Endothelial cell of umbilical vein (primary cell): ENCODE measurements around the gene ZNF609. TPM values are rescaled to one million over a fixed set of nuclear protein-coding genes. Genes with fewer than 3 reads are reported as not detected.

ENCODE experiments used
- BruUV-seq: library from RNA; stranded (reverse); fragments of 400-500 nt; replicated peaks from 2 replicates; lab custom pipeline; 2021; lab: Mats Ljungman, UMichigan
- CTCF ChIA-PET: fragments of 300-600, 350-600 bp; sonication (Branson Sonifier 250); formaldehyde crosslinking; loops from one replicate; lab custom pipeline; 2021; ENCODE audit warnings: antibody characterized with exemption, inconsistent platforms; lab: Charles Lee
- POLR2A ChIA-PET: fragments of 300-600, 350-600 bp; sonication (Branson Sonifier 250); formaldehyde crosslinking; loops from one replicate; lab custom pipeline; 2021; ENCODE audit warnings: antibody characterized with exemption, inconsistent platforms; lab: Charles Lee
- DNase-seq: peaks from one replicate; pipeline ENCODE4 v3.0.0-alpha.2; 2011; ENCODE audit warnings: low read depth, low spot score
- FAIRE-seq: peaks from 2 replicates; lab custom pipeline; 2011; peaks lifted over from hg19 to GRCh38; lab: Jason Lieb, UNC
- H2AFZ ChIP-seq: 2 replicates; pipeline ENCODE4 v1.6.0; 2012; ENCODE audit warnings: low read depth, low read length, control low read depth, inconsistent platforms
- H3K27ac ChIP-seq: 2 replicates; pipeline ENCODE4 v1.5.1; 2011; ENCODE audit warnings: low read depth, mild to moderate bottlenecking, control low read depth, low read length, moderate library complexity; ENCODE audit not compliant: insufficient read depth
- H3K27me3 ChIP-seq, 2 experiments: 2 replicates each; pipeline versions ENCODE4 v1.6.0 to v1.6.1; 2011; ENCODE audit warnings: low read length in 2 of 2, mixed read lengths in 1 of 2; ENCODE audit not compliant: control insufficient read depth in 2 of 2, insufficient read depth in 2 of 2
- H3K36me3 ChIP-seq, 2 experiments: 2 replicates in 1 of 2; 3 replicates in 1 of 2; pipeline ENCODE4 v1.5.1; 2011; ENCODE audit warnings: low read length in 2 of 2, mild to moderate bottlenecking in 1 of 2, moderate library complexity in 1 of 2; ENCODE audit not compliant: control insufficient read depth in 2 of 2, insufficient read depth in 2 of 2; ENCODE audit errors: extremely low read depth in 1 of 2
- H3K4me1 ChIP-seq: 3 replicates; pipeline ENCODE4 v1.5.1; 2011; ENCODE audit warnings: mild to moderate bottlenecking, low read length; ENCODE audit not compliant: control insufficient read depth, insufficient read depth; ENCODE audit errors: extremely low read depth
- H3K4me2 ChIP-seq: 2 replicates; pipeline ENCODE4 v1.6.1; 2011; ENCODE audit warnings: low read length, control low read depth, mixed read lengths; ENCODE audit not compliant: insufficient read depth
- H3K4me3 ChIP-seq, 3 experiments: fragments of 200-600 bp in 1 of 3; sonication (generic), shearing (Covaris generic) in 1 of 3; replicated peaks in 1 of 3; 2 replicates each; pipeline ENCODE4 v1.5.1; 2011 to 2016; ENCODE audit warnings: control low read depth in 3 of 3, low read length in 3 of 3, mild to moderate bottlenecking in 2 of 3, inconsistent platforms in 1 of 3, low read depth in 1 of 3, moderate library complexity in 1 of 3; ENCODE audit not compliant: insufficient read depth in 1 of 3
- H3K79me2 ChIP-seq: 2 replicates; pipeline ENCODE4 v1.6.0; 2012; ENCODE audit warnings: low read length, inconsistent platforms; ENCODE audit not compliant: control insufficient read depth, insufficient read depth
- H3K9ac ChIP-seq: replicated peaks from 2 replicates; pipeline ENCODE3; 2011; ENCODE audit warnings: low read length, control low read depth; ENCODE audit not compliant: insufficient read depth; ENCODE audit errors: extremely low read depth
- H3K9me1 ChIP-seq: replicated peaks from 3 replicates; pipeline ENCODE4 v1.6.0; 2011; ENCODE audit warnings: mild to moderate bottlenecking, low read length; ENCODE audit not compliant: control insufficient read depth, insufficient read depth; ENCODE audit errors: extremely low read depth
- H3K9me3 ChIP-seq: replicated peaks from 2 replicates; pipeline ENCODE4 v1.5.1; 2012; ENCODE audit warnings: low read length, inconsistent platforms; ENCODE audit not compliant: control insufficient read depth, insufficient read depth
- H4K20me1 ChIP-seq: replicated peaks from 2 replicates; pipeline ENCODE3; 2011; ENCODE audit warnings: mild to moderate bottlenecking, low read length; ENCODE audit not compliant: control insufficient read depth, insufficient read depth; ENCODE audit errors: extremely low read depth
- CTCF ChIP-seq, 2 donors: IDR thresholded peaks; 1 replicate in 1 of 2; 2 replicates in 1 of 2; pipeline ENCODE4 v1.5.1; 2011; ENCODE audit warnings: low read length in 2 of 2, mild to moderate bottlenecking in 2 of 2, moderate library complexity in 2 of 2, control low read depth in 1 of 2, inconsistent platforms in 1 of 2, low read depth in 1 of 2; ENCODE audit not compliant: insufficient read depth in 1 of 2; ENCODE audit errors: extremely low read depth in 1 of 2
- EZH2 ChIP-seq: IDR thresholded peaks from 2 replicates; pipeline ENCODE4 v1.6.1; 2012; ENCODE audit warnings: borderline replicate concordance, low read depth, mild to moderate bottlenecking, moderate library complexity, low read length, inconsistent platforms; ENCODE audit not compliant: severe bottlenecking
- FOS ChIP-seq: IDR thresholded peaks from 2 replicates; pipeline ENCODE4 v1.6.1; 2011; ENCODE audit warnings: mild to moderate bottlenecking, low read length, moderate library complexity, borderline replicate concordance; ENCODE audit not compliant: insufficient read depth
- GATA2 ChIP-seq: IDR thresholded peaks from 2 replicates; pipeline ENCODE4 v1.7.0; 2011; ENCODE audit warnings: low read depth, mild to moderate bottlenecking, moderate library complexity, mixed read lengths, low read length; ENCODE audit not compliant: insufficient read length, insufficient read depth
- JUN ChIP-seq: IDR thresholded peaks from 2 replicates; pipeline ENCODE4 v1.6.1; 2011; ENCODE audit warnings: borderline replicate concordance, low read depth; ENCODE audit not compliant: insufficient read length, insufficient read depth
- MAX ChIP-seq: IDR thresholded peaks from 2 replicates; pipeline ENCODE4 v1.6.1; 2011; ENCODE audit not compliant: insufficient read depth, insufficient read length
- MYC ChIP-seq: IDR thresholded peaks from one replicate; pipeline ENCODE4 v1.6.1; 2011; ENCODE audit warnings: mild to moderate bottlenecking, low read depth, low read length
- POLR2A ChIP-seq: IDR thresholded peaks from 2 replicates; pipeline ENCODE4 v1.6.1; 2012; ENCODE audit warnings: low read depth, mild to moderate bottlenecking, control low read depth, low read length
- POLR2AphosphoS5 ChIP-seq: IDR thresholded peaks from 2 replicates; pipeline ENCODE4 v1.6.1; 2012; ENCODE audit warnings: low read depth, mild to moderate bottlenecking, control low read depth, low read length, moderate library complexity; ENCODE audit not compliant: insufficient read depth
- dilution Hi-C: fragments of 300-500 bp; cut with MboI; formaldehyde crosslinking; loops from one replicate; pipeline ENCODE4 v1.15.0; 2019; ENCODE audit warnings: low sequenced_read_pairs; ENCODE audit not compliant: extremely low pct_ligation_motif_present
- intact Hi-C: fragments of 100-400 bp; cut with micrococcal nuclease; formaldehyde crosslinking; loops from one replicate; pipeline ENCODE4 v1.10.0; 2022
- polyA plus RNA-seq, 4 experiments: library from polyadenylated mRNA; depleted of rRNA in 3 of 4; stranded (reverse) in 3 of 4; unstranded in 1 of 4; fragments of >200 nt; gene quantifications; 2 replicates each; pipeline versions ENCODE4 v1.2.1 to v1.2.3, GENCODE V29; 2011 to 2012; ENCODE audit warnings: missing spikeins in 1 of 4
- total RNA-seq: library from RNA; stranded (reverse); gene quantifications from 2 replicates; pipeline ENCODE4 v1.2.3, GENCODE V29; 2021

ZNF609 gene
- total and polyA plus RNA-seq, 2 donors (not counting 3 experiments of a cell fraction or from before 2014, with no cell fraction given) = 18.2 to 49.6 TPM

- no peaks in the 10 kb centered on the region for H3K27me3 ChIP-seq
- peaks cover 10% of the 10 kb centered on the region for H4K20me1 ChIP-seq
- H3K36me3 ChIP-seq = peaks cover 9 to 18% of the 10 kb centered on the region in 2 experiments
- CTCF ChIA-PET = interaction anchor here (1.5 to 2.9 kb wide), 8 partner anchors 11 to 151 kb away, joined by 4 to 11 read pairs (median 6); partner anchors contain the start of gene ZNF609
- no peak overlapping the region for H3K4me2 ChIP-seq
- H3K27ac ChIP-seq = peak overlapping the region; percentile 56
- TF ChIP-seq MAX (no peak), GATA2 (no peak), POLR2AphosphoS5 (no peak)
- DNase-seq = no peak
- H3K9me1 ChIP-seq = no peaks in the 10 kb centered on the region
- POLR2A ChIA-PET = interaction anchor here (0.5 to 1.0 kb wide), 2 partner anchors 74 to 134 kb away, joined by 3 read pairs; no protein-coding TSS in a partner anchor
- H3K9me3 ChIP-seq = no peaks in the 10 kb centered on the region
- FAIRE-seq = no peak
- intact Hi-C loops (no loop called here), dilution Hi-C loops (no loop called here)
- peaks cover 28% of the 10 kb centered on the region for H3K4me1 ChIP-seq
- H2AFZ ChIP-seq = no peak overlapping the region
- no peak overlapping the region for H3K4me3 ChIP-seq
- no TSS peak for BruUV-seq
- peaks cover 83% of the 10 kb centered on the region for H3K79me2 ChIP-seq
- H3K9ac ChIP-seq = no peak overlapping the region
Measured at GRCh38 chr15:64502551-64502950, 42.2 kb downstream of the ZNF609 start.

GRCh38 chr15:64503197-64503596 lies 42.8 kb downstream of the ZNF609 start:
- peak overlapping the region; percentile 56 for H3K27ac ChIP-seq
- H3K9me3 ChIP-seq = no peaks in the 10 kb centered on the region
- DNase-seq = peak; percentile 81
- peaks cover 86% of the 10 kb centered on the region for H3K79me2 ChIP-seq
- no peak overlapping the region for H2AFZ ChIP-seq
- H3K9ac ChIP-seq = peak overlapping the region; percentile 38
- no peaks in the 10 kb centered on the region for H3K27me3 ChIP-seq
- dilution Hi-C loops = no loop called here
- no peak overlapping the region for H3K4me3 ChIP-seq
- ChIA-PET POLR2A (interaction anchor here (0.5 to 1.0 kb wide), 3 partner anchors 24 to 133 kb away, joined by 3 to 4 read pairs (median 3); no protein-coding TSS in a partner anchor), CTCF (interaction anchor here (0.7 to 2.9 kb wide), 12 partner anchors 8 to 271 kb away, joined by 3 to 11 read pairs (median 6); partner anchors contain the start of gene ZNF609)
- H3K9me1 ChIP-seq = no peaks in the 10 kb centered on the region
- peak overlapping the region; percentile 28 for H3K4me2 ChIP-seq
- intact Hi-C loops = no loop called here
- no peak for TF ChIP-seq POLR2AphosphoS5
- no peak for TF ChIP-seq MYC
- no peak for TF ChIP-seq FOS
- TF ChIP-seq GATA2 = no peak
- TF ChIP-seq CTCF (IDR thresholded peaks at IDR 0.05; ENCODE audit: extremely low read depth in 1 of 2, insufficient read depth in 1 of 2, low read depth in 1 of 2, low read length in 2 of 2) = no peak
- no peak for TF ChIP-seq POLR2A
- TF ChIP-seq EZH2 = no peak
- no peak for TF ChIP-seq MAX
- TF ChIP-seq JUN = no peak
- peaks cover 28% of the 10 kb centered on the region for H3K4me1 ChIP-seq
- H3K36me3 ChIP-seq = peaks cover 9 to 18% of the 10 kb centered on the region in 2 experiments
- peaks cover 10% of the 10 kb centered on the region for H4K20me1 ChIP-seq
- FAIRE-seq = peak; percentile 95
- BruUV-seq = no TSS peak
